ENCODE results near the gene JUP. TPM values are rescaled to one million over a fixed set of nuclear protein-coding genes. Genes with fewer than 3 reads are reported as not detected.

The JUP gene
- total and polyA plus RNA-seq, 2 of the 13 experiments (the other 11 are each of a cell fraction or from before 2014, with no cell fraction given): 12.1 to 20.6 TPM

- TF ChIP-seq AKNA (CRISPR knock-in tag; IDR thresholded peaks at IDR 0.05; ENCODE audit: borderline replicate concordance) (no peak), ZNF138 (CRISPR knock-in tag; IDR thresholded peaks at IDR 0.05; ENCODE audit: low read depth) (no peak), POLR2G (IDR thresholded peaks at IDR 0.05; ENCODE audit: low read depth, low read length) (peak; percentile 73; the same call in 1 of the 2 replicates), ZNF251 (CRISPR knock-in tag; IDR thresholded peaks at IDR 0.05) (no peak), SNAPC5 (CRISPR knock-in tag; IDR thresholded peaks at IDR 0.05; ENCODE audit: borderline replicate concordance) (no peak; the same call in 1 of the 2 replicates), ZNF766 (CRISPR knock-in tag; IDR thresholded peaks at IDR 0.05; ENCODE audit: borderline replicate concordance) (no peak; the same call in 1 of the 2 replicates), XBP1 (CRISPR knock-in tag; IDR thresholded peaks at IDR 0.05) (no peak), ZNF629 (CRISPR knock-in tag; conservative IDR thresholded peaks at IDR 0.05) (no peak), ZNF816 (CRISPR knock-in tag; IDR thresholded peaks at IDR 0.05; ENCODE audit: borderline replicate concordance) (no peak), FOXO4 (CRISPR knock-in tag; conservative IDR thresholded peaks at IDR 0.05) (no peak), BRF2 (CRISPR knock-in tag; IDR thresholded peaks at IDR 0.05) (no peak), ZGPAT (CRISPR knock-in tag; IDR thresholded peaks at IDR 0.05) (0 out of 2 replicates have a peak, but pooled peaks have one; percentile 29), YEATS4 (CRISPR knock-in tag; IDR thresholded peaks at IDR 0.05; ENCODE audit: borderline replicate concordance) (peak; percentile 90), MIXL1 (CRISPR knock-in tag; IDR thresholded peaks at IDR 0.05) (no peak), ZNF850 (CRISPR knock-in tag; conservative IDR thresholded peaks at IDR 0.05) (0 out of 2 replicates have a peak, but pooled peaks have one; percentile 59), DDIT3 (CRISPR knock-in tag; IDR thresholded peaks at IDR 0.05) (no peak), MAF1 (CRISPR knock-in tag; IDR thresholded peaks at IDR 0.05; ENCODE audit: borderline replicate concordance) (no peak), ZNF543 (CRISPR knock-in tag; IDR thresholded peaks at IDR 0.05) (no peak), ZSCAN21 (CRISPR knock-in tag; IDR thresholded peaks at IDR 0.05; ENCODE audit: borderline replicate concordance) (0 out of 2 replicates have a peak, but pooled peaks have one; percentile 25), FOXK2 (IDR thresholded peaks at IDR 0.05) (no peak)
Observed at GRCh38 chr17:41812381-41813151, 26.1 kb upstream of the JUP start, which contains the start of gene FKBP10 (continued).
